GM06990 (cell line): ENCODE data around the gene KRTAP12-1.

Experiments
- DNase-seq: peaks from one replicate; pipeline ENCODE4 v3.0.0-alpha.2; 2011; ENCODE audit not compliant: insufficient read length; ENCODE audit errors: extremely low read depth
- H3K27me3 ChIP-seq: replicated peaks from 2 replicates; pipeline ENCODE4 v1.6.0; 2011; ENCODE audit warnings: low read length; ENCODE audit not compliant: control insufficient read depth, insufficient read depth
- H3K36me3 ChIP-seq: 2 replicates; pipeline ENCODE4 v1.5.1; 2011; ENCODE audit warnings: low read length; ENCODE audit not compliant: control insufficient read depth, insufficient read depth
- H3K4me3 ChIP-seq: replicated peaks from 2 replicates; pipeline ENCODE4 v1.5.1; 2011; ENCODE audit warnings: low read depth, mild to moderate bottlenecking, control low read depth, low read length
- CTCF ChIP-seq: IDR thresholded peaks from 2 replicates; pipeline ENCODE4 v1.5.1; 2011; ENCODE audit warnings: low read length, control low read depth, mild to moderate bottlenecking, inconsistent platforms; ENCODE audit not compliant: insufficient read depth, poor library complexity, severe bottlenecking

KRTAP12-1 gene

GRCh38 chr21:44706706-44707581, 25.0 kb upstream of the KRTAP12-1 start:
- Histone ChIP-seq H3K4me3 (no peak overlapping the region), H3K27me3 (peaks cover 3% of the 10 kb centered on the region; the same call in 1 of the 2 replicates), H3K36me3 (no peaks in the 10 kb centered on the region)
- TF ChIP-seq CTCF = no peak
- DNase-seq = no peak

GRCh38 chr21:44706026-44706705, 24.2 kb upstream of the KRTAP12-1 start:
- no peak for TF ChIP-seq CTCF
- no peak for DNase-seq
- Histone ChIP-seq H3K4me3 (no peak overlapping the region), H3K27me3 (peaks cover 3% of the 10 kb centered on the region; the same call in 1 of the 2 replicates), H3K36me3 (no peaks in the 10 kb centered on the region)

GRCh38 chr21:44704636-44705001, 22.7 kb upstream of the KRTAP12-1 start:
- TF ChIP-seq CTCF = no peak
- no peak for DNase-seq
- H3K4me3 ChIP-seq = no peak overlapping the region
- H3K36me3 ChIP-seq = no peaks in the 10 kb centered on the region
- peaks cover 5% of the 10 kb centered on the region; the same call in 1 of the 2 replicates for H3K27me3 ChIP-seq

- Histone ChIP-seq H3K36me3 (no peaks in the 10 kb centered on the region), H3K4me3 (no peak overlapping the region), H3K27me3 (peaks cover 5% of the 10 kb centered on the region; the same call in 1 of the 2 replicates)
- DNase-seq = no peak
- no peak for TF ChIP-seq CTCF
Observed at GRCh38 chr21:44703731-44704635, 22.0 kb upstream of the KRTAP12-1 start.

GRCh38 chr21:44702973-44703730, 21.2 kb upstream of the KRTAP12-1 start:
- no peak for TF ChIP-seq CTCF
- H3K4me3 ChIP-seq = no peak overlapping the region
- DNase-seq = no peak
- no peaks in the 10 kb centered on the region for H3K36me3 ChIP-seq
- peaks cover 3% of the 10 kb centered on the region; the same call in 1 of the 2 replicates for H3K27me3 ChIP-seq
